Measurements from ENCODE around the gene TMEM17.

TMEM17 gene

DNA sequence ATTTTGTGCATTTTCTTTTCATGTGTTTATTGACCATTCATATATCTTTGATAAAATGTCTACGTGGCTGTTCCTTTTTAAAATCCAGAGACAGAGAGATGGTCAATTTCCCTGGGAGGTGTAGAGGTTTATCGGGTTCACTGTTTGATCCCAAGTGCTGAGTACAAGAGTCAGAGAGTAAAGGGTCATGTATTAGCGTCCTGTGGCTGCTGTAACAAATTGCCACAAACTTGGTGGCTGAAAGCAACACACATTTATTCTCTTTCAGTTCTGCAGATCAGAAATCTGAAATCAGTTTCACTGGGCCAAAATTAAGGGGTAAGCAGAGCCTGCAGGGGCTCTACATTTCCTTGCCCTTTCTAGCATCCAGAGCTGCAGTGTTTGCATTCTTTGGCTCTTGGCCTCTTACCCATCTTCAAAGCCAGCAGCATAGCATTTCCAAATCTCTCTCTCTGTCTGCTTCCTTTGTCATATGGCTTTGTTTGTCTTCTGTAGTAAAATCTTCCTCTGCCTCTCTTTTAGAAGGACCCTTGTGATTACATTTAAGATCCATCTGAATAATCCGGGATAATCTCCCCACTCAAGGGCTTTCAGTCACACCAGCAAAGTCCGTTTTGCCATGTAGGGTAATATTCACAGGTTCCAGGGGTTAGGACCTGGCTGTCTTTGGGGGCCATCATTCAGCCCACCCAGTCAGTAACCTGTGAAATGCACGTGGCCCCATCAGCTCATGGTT is 49.9 kb downstream of the TMEM17 start:
- no peak for DNase-seq (ENCODE audit: low read depth)

DNA sequence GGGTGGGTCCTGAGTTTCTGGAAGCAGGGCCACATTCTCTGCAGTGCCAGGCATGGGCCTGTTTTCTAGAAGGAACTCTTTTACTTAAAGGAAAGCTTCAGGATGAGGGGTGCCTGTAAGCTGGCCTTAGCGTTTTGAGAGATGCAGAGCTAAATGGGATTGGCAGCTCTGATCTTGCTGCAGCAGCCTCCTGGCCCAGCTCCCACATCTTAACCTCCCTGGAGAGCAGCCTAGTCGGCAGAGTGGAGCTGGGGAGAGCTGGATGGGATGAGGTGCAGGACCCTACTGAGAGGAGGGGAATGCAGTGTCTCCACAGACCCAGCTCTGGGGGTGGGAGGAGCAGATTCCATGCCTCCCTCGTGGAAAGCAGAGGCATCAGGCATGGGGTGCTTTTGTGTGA is 52.0 kb downstream of the TMEM17 start:
- DNase-seq (ENCODE audit: low read depth), result no peak

DNA sequence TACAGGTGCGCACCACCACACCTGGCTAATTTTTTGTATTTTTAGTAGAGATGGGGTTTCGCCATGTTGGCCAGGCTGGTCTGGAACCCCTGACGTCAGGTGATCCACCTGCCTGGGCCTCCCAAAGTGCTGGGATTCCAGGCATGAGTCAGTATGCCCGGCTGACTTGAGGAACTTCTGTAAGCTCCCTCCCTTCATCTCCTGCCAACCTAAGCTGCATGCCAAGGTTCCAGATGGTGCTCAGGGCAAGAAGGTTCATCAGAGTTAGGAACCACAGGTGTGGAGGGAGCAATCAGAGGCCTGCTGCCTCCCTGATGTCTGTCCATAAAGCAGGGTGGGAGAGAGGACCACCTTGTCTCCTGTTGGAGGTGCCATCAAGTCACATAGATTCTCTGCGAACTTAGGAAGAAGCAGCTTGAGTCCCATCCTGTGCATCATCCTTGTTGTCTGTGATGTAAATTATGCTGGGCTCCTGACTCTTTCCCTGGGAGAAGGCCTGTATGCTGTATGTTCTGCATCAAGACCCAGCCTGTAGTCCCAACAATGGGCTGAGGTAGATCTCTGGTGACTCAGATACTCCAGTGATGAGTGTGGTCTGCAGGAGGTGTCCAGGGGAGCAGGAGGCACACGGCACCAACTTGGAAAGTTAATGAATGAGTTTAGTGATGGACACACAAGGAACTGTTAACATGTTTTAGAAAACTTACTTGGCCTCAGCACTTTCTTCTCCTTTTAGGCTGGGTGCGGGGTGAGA is 53.1 kb downstream of the TMEM17 start:
- DNase-seq (ENCODE audit: low read depth), result no peak

DNA sequence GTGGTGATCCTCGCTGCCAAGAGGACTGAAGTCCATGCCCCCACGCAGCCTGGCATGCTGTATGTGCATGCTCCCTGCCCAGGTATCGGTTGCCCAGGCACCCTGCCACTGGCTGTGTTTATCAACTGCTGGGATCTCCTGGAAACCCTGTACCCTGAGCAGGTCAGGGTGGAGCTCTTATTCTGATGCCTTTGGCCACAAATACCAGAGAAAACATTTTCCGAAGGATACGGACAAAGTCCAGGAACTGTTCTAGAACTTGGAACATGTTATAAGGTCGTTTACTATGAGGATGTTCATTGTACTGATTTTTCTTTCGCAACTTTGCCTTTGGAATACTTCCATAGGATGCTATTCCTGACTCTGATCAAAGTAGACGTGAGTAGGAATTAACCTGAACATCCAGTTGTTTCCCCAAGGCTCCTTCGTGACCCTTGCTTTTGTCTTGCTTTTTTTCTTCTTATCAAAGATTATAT is 55.2 kb downstream of the TMEM17 start:
- DNase-seq (ENCODE audit: low read depth), result no peak
